HT-29 (cell line): ENCODE results near the gene DCUN1D2. TPM values are rescaled to one million over a fixed set of nuclear protein-coding genes. Genes with fewer than 3 reads are reported as not detected.

Experiments used
- DNase-seq: peaks from one replicate; pipeline ENCODE4 v3.0.0-alpha.2; 2015; ENCODE audit warnings: low spot score
- total RNA-seq: library from RNA; depleted of rRNA; stranded (reverse); fragments of >200 nt; shearing (Covaris generic); gene quantifications from 2 replicates; pipeline ENCODE4 v1.2.3, GENCODE V29; 2014

Gene DCUN1D2
- total RNA-seq, 1 experiment from 2014 or later = 17.1 TPM

GRCh38 chr13:113519556-113519955, 29.0 kb upstream of the DCUN1D2 start:
- DNase-seq = no peak

DNA sequence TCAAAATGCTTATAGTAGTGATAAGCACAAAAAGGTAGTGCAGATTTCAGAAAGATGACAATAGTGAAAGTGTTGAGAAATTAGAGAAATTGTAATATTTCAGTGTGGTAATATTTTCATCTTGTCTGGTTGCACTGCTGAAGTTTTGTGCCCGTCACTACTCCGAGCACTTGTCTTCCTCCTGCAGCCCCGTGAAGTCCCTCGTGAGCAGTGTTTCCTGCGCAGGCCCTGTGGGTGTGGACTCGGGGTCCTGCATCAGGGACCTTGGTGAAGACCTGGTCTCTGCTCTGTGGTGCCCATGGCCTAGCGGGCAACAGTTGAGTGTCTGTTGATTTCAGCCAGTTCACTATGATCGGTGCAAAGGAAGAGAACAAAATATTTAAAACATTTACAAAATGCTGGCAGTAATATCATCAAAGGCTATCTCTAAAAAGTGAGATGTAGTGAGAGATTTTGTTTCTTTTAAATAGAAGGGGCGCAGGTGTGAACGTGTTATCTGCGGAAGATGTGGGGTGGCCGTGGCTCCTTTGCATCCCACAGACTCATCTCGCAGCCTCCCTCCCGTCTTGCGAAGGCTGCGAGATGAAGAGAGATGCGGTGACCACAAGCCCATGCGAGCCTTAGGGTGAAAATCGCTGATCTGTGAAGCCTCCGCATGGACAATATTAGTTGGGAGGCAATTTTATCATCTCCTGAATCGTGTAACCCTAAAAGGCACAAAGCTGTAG, 27.7 kb upstream of the DCUN1D2 start:
- DNase-seq = no peak

DNA sequence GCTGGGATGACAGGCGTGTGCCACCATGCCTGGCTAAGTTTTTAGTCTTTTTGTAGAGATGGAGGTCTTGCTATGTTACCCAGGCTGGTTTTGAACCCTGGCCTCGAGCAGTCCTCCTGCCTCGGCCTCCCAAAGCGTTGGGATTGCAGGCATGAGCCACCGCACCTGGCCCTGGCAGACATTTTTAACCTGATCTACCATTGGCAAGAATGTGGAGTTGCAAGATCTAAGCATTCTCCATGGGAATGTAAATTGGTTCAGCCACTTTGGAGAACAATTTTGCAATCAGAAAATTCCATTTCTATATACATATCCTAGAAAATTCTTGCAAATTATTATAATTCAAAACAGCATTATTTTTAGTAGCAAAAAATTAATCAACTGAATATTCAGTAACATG, 24.3 kb upstream of the DCUN1D2 start:
- DNase-seq = no peak

DNA sequence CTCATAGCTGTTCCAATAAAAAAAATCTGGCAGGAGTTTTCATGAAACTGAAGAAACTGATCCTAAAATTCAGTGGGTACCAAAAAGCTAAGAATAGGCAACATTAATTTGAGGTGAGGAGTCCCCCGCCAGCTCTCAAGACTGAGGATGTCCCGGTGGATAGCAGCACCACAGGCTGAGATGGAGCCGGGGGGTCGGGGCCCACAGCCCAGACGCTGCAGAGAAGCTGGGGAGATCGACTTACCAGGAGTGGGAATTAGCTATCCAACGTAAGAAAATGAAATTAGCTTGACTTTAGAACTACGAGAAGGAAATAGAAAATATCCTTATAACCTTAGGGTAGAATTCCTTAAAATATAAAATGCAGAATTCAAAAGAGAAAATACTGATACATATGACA, 23.2 kb upstream of the DCUN1D2 start:
- no peak for DNase-seq

GRCh38 chr13:113511361-113511760, 20.9 kb upstream of the DCUN1D2 start:
- DNase-seq = no peak

DNA sequence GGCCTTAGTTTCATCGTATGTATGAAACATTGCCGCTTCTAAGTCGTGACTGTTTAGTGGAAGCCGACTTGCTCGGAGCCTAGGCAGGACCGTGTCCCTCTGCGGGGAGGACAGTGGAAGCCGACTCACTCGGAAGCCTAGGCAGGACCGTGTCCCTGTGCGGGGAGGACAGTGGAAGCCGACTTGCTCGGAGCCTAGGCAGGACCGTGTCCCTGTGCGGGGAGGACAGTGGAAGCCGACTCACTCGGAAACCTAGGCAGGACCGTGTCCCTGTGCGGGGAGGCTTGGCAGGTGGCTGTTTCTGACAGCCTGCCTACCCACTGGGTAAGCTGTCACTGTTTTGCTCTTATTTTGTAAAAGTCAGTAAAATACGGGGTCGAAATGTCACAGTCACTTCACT, 20.4 kb upstream of the DCUN1D2 start:
- DNase-seq = no peak

DNA sequence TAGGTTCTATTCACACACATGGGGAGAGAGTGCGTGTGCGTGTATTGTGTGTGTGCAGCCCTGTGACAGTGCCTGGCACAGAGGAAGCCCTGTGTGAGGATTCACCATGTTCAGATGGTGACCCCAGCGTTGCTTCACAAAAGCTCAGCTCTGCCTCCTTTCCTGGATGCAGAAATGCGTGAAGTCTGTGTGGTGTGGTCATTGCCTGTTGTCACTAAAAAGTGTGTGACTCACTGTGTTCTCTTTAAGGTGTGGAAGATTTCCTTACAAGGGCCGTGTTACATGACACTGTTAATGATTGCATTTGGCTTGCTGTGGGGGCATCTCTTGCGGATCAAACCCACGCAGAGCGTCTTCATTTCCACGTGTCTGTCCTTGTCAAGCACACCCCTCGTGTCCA, 19.5 kb upstream of the DCUN1D2 start:
- DNase-seq = no peak

GRCh38 chr13:113508521-113509254, 18.2 kb upstream of the DCUN1D2 start:
- DNase-seq = no peak

GRCh38 chr13:113507505-113508345, 17.2 kb upstream of the DCUN1D2 start:
- no peak for DNase-seq

GRCh38 chr13:113506871-113507388, 16.4 kb upstream of the DCUN1D2 start:
- no peak for DNase-seq

- no peak for DNase-seq
Measured at GRCh38 chr13:113506025-113506685, 15.6 kb upstream of the DCUN1D2 start.

DNA sequence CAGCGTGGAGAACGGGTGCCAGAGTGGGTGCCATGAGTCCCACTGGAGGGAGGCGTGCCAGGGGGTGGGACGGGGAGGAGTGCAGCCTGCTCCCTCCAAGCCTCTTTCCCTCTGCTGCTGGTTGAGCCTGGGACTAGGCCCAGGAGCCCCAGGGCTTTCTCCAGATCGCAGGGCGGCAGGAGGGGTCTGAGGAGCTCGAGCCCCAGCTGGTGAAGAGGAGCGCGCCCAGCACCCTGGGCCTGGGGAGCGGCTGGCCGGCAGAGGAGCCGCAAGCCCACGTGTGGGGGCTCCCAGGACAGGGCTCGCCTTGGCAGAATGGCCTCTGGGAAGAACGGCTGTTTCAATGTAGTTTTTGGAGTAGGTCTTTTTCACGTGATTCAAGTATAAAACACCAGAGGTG, 12.2 kb upstream of the DCUN1D2 start:
- no peak for DNase-seq

- DNase-seq = no peak
Measured at GRCh38 chr13:113500530-113501265, 10.2 kb upstream of the DCUN1D2 start.

GRCh38 chr13:113499936-113500335, 9.4 kb upstream of the DCUN1D2 start:
- DNase-seq = no peak

DNA sequence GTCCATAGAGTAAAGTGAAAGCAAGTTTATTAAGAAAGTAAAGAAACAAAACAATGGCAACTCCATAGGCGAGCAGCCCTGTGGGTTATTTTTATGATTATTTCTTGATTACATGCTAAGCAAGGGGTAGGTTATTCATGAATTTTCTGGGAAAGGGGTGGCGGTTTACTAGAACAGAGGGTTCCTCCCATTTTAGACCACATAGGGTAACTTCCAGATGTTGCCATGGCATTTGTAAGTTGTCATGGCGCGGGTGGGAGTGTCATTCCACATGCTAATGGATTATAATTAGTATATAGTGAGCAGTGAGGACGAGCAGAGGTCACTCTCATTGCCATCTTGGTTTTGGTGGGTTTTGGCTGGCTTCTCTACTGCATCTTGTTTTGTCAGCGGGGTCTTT, 8.4 kb upstream of the DCUN1D2 start:
- DNase-seq = no peak

DNA sequence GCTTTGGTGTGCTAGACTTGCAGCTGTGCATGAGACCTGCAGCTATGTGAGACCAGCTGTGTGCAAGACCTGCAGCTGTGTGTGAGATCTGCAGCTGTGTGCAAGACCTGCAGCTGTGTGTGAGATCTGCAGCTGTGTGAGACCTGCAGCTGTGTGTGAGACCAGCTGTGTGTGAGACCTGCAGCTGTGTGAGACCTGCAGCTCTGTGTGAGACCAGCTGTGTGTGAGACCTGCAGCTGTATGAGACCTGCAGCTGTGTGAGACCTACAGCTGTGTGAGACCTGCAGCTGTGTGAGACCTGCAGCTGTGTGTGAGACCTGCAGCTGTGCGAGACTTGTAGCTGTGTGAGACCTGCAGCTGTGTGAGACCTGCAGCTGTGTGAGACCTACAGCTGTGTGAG, 6.7 kb upstream of the DCUN1D2 start:
- no peak for DNase-seq

DNA sequence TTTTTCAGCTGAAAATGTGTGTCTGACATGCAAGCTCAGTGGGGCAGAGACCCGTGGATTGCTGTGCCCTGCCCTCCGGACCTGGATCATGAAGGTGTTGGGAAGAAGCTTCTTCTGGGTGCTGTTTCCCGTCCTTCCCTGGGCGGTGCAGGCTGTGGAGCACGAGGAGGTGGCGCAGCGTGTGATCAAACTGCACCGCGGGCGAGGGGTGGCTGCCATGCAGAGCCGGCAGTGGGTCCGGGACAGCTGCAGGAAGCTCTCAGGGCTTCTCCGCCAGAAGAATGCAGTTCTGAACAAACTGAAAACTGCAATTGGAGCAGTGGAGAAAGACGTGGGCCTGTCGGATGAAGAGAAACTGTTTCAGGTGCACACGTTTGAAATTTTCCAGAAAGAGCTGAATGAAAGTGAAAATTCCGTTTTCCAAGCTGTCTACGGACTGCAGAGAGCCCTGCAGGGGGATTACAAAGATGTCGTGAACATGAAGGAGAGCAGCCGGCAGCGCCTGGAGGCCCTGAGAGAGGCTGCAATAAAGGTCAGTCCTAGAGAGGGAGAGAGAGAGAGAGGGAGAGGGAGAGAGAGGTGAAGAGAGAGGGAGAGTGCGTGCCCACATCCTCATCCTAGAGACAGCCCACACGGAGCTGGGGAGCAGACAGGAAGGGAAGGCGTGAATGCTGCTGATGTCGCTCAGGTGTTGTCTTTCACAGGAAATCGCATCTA, 5.1 kb upstream of the DCUN1D2 start:
- no peak for DNase-seq

- peak; percentile 89 for DNase-seq
Measured at GRCh38 chr13:113493315-113493951, 2.9 kb upstream of the DCUN1D2 start.

GRCh38 chr13:113491982-113492381, 1.5 kb upstream of the DCUN1D2 start:
- DNase-seq = no peak

- peak; percentile 17 for DNase-seq
Measured at GRCh38 chr13:113491418-113491883, 940 bp upstream of the DCUN1D2 start.
